Activated naive CD4-positive, alpha-beta T cell (primary cell): ENCODE measurements around the gene SRPK2.
"Not testable (repeated sequence)": the region's sequence is repeated elsewhere in the genome, so short reads cannot be mapped to it uniquely, and the experiment has no call there.

Experiments used
- DNase-seq, 4 experiments: peaks; one replicate each; lab custom pipeline; 2025; lab: John Stamatoyannopoulos, UW

Gene SRPK2

GRCh38 chr7:105304040-105304895 is 84.5 kb downstream of the SRPK2 start:
- DNase-seq: no peak

GRCh38 chr7:105300587-105300986 is 88.1 kb downstream of the SRPK2 start:
- not testable (repeated sequence) for DNase-seq

DNA sequence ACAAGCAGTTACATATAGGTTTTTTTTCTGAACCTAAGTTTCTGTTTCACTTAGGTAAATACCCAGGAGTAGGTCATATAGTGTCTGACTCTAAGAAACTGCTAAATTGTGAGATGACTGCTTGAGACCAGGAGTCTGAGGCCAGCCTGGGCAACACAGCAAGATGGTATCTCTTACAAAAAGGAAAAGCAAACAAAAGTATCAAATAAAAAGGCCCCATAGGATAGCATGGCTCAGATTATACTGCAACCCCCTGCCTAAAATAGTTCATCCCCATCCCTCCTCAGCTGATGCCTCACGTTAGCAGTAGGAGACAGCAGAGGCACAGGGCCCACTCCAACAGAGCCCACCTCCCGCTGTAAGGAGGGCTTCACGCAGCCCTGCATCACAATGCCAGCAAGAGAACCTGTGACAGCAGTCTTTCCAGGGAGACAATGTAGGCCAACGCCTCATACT is 90.3 kb downstream of the SRPK2 start:
- DNase-seq: no peak

DNA sequence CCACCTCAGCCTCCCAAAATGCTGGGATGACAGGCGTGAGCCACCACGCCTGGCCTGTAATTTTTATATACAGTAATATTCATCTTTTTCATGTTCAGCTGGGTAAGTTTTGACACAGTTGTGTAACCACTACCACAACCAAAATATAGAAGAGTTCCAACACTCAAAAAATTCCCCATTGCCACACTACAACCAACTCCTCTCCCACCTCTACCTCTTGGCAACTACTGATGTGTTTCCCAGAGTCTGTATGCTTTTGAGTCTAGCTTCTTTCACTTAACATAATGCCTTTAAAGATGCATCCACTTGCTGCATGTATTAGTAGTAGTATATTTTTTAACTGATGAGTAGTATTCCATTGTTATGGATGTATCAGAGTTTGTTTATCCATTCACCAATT is 90.7 kb downstream of the SRPK2 start:
- DNase-seq: no peak

DNA sequence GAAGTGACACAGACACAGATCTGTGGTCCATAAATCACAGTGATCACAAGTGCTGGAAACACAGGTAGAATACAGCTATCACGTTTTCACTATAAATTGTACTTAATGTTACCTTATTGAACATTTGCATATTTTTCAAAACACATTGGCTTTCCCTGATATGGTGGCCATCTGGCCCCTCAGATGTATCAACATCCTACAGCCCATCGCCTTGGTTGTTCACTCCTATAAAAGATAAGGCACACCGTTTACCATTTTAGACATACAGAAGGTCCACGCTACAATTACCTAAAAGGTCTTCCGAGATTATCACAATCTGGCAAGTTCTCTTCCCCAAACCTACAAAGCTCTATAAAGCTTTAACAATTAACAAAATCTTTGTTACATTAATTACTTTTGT is 91.4 kb downstream of the SRPK2 start:
- DNase-seq: no peak

- no peak for DNase-seq
Observed at GRCh38 chr7:105296491-105296890, 92.2 kb downstream of the SRPK2 start.

- no peak for DNase-seq
Observed at GRCh38 chr7:105295596-105296352, 92.9 kb downstream of the SRPK2 start.

GRCh38 chr7:105294482-105294881 is 94.2 kb downstream of the SRPK2 start:
- not testable (repeated sequence) for DNase-seq

DNA sequence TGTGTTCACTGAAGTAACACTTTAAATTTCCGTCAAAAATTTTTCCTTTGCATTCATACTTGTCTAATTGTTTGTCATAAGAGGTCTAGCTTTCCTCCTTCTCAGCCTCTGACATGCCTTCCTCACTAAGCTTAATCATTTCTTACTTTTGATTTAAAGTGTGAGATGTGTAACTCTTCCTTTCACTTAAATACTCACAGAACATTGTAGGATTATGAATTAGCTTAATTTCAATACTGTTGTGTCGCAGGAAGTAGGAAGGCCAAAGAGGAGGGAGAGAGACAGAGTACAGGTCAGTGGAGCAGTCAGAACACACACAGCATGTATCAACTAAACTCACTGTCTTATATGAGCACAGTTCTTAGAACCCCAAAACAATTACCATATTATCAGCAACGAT is 99.0 kb downstream of the SRPK2 start:
- no peak for DNase-seq

GRCh38 chr7:105286441-105286840 is 102.3 kb downstream of the SRPK2 start:
- DNase-seq: no peak

DNA sequence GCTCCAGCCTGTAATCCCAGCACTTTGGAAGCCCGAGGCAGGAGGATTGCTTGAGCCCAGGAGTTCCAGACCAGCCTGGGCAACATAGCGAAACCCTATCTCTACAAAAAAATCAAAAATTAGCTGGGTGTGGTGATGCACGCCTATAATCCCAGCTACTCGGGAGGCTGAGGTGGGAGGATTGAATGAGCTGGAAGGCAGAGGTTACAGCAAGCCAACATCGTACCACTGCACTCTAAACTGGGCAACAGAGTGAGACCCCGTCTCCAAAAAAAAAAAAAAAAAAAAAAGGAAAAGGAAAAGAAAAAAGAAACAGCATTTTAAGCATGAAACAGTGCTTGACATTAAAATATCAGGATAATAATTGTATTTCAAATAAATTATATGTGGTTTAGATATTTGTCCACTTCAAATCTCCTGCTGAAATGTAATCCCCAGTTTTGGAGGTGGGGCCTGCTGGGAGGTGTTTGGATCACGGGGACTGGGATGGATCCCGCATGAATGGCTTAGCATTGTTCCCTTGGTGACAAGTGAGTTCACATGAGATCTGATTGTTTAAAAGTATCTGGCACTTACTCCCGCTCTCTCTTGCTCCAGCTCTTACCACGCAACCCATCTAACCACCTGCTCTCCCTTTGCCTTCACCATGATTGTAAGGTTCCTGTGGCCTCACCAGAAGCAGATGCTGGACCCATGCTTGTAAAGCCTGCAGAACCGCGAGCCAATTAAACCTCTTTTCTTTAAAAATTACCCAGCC is 103.4 kb downstream of the SRPK2 start:
- DNase-seq: no peak

DNA sequence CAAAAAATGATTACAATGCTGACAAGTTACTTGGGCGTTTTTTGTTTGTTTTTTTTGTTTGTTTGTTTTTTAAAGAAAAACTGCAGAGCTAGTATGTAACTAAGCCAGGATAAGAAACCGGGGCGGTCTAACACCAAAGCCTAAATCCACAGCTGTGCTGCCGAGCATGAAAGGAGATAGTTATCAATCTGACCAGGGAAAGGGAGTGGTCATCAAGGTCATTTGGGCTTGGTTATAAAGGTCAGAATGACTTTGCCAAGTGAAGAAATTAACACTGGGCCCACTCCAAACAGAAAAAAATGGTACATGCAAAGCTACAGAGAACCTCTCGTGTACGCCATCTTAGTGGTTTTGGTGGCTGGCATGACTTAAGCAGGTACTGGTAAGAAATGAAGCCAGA is 104.7 kb downstream of the SRPK2 start:
- DNase-seq: no peak

DNA sequence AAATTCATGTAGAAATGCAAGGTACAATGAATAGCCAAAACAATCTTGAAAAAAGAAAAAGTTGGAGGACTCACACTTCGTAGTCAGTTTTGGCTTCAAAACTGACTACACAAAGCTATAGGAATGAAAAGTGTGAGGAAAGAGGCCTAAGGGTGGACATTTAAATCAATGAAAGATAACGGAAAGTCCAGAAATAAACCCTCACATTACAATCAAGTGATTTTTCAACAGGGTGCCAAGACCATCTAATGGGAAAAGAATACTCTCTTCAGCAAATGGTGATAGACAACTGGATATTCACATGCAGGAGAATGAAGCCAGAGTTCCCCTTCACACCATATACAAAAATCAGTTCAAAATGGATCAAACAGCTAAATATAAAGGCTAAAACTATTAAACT is 106.8 kb downstream of the SRPK2 start:
- DNase-seq: no peak

DNA sequence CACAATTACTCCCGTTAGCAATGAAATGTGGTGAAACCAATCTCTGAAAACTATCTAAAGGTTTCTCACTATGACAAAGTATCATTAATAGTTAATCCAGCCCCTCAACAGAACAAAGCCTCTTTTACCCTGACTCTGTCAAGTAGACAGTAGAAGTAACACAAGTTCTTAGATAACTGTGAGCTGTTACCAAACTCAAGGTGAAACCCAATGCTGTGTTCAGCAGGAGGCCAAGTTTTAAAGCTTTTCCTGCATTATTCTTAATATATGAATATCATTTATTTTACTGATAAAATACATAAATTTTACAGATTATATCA is 109.1 kb downstream of the SRPK2 start:
- DNase-seq: no peak

DNA sequence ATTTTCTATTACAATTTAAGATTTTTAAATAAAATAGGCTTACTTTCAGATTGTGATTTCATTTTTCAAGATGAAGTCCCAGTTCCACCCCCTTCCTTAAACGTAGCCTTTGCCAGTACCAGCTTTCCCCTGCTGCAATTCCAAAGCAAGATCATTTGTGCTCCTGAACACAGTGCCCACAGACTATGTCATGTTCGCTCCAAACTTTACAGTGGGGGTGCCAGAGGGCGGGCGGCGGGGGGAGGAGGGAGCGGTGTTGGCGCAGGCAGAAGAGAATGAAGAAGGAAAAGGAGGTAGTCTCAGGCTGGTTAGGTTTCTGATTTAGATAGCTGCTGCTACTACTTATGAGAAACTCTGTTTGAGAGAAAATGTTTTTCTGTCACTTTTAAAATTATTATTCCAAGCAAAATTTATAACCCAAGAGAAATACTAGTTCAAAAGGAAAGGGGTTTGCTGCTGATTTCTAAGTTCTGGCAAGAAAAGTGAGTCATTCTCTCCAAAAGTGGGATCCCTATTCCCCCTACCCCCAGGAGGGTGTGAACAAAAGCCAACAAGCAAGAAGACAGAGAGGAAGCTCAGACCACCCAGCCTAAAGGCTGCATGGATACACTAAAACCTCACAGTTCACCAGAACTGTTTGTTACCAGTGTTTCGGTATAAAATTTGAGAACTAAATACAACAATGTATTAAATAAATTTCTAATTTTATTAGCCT is 109.6 kb downstream of the SRPK2 start:
- DNase-seq: no peak

DNA sequence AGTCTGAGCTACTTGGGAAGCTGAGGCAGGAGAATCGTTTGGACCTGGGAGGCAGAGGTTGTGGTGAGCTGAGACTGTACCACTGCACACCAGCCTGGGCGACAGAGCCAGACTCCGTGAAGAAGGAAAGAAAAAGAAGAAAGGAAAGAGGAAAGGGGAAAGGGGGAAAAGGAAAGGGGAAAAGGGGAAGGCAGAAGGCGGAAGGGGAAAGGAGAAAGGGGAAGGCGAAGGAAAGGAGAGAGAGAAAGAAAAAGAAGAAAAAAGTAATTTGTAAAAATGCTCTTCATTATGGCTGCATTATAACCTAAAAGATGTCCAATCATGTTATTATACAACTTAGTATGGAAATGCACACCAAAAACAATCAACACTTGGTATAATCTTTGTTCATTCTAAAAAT is 110.2 kb downstream of the SRPK2 start:
- no peak for DNase-seq

DNA sequence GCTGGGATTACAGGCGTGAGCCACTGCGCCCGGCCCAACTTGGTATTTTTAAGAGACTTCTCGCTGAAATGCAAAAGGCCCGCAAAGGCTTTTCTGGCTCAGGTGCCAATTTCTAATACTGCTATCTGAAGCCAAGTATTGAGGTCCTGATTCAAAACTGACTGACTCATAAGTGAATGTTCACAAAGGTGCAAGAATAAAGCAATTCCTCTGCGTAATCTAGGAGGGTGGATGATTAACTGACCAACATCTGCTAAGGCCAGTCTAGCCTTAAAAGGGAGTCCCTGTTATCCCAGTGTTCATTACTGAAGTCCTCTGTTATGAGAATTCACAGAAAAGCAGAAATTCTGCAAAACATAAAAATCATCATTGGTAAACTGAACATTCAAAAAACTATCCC is 111.4 kb downstream of the SRPK2 start:
- no peak for DNase-seq

DNA sequence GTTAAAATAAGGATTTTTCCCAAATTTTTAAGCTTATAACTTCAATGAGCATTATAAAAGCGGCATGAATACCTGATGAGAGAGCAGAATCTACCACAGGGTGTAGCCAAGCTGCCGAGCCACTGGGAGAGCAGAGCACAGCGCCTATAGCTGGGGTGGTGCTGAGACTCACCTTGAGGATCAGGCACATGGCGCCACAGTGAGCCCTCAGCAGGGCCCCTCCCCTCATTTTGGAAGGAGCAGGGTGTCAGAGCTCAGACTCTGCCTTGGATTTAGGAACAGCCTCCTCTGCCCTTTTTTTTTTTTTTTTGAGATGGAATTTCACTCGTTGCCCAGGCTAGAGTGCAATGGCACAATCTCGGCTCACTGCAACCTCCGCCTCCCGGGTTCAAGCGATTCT is 118.6 kb downstream of the SRPK2 start:
- no peak for DNase-seq

DNA sequence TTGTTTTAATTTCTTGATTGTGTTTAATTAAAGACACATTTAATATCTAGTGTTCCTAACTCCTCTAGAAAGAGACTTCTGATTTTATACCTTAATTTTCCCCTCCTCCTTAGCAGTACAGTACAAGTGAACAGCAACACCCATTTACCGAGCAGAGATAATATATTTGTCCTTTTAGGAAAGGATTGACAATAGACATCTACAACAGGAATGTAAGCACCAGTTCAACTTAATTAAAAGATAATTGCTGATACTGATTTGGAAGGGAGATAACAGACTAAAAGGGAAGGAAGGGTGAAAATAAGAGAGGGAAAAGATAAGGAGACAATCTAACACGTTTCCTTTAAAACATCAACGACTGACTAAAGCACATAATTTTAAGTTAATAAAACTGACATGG is 119.3 kb downstream of the SRPK2 start:
- DNase-seq: no peak

DNA sequence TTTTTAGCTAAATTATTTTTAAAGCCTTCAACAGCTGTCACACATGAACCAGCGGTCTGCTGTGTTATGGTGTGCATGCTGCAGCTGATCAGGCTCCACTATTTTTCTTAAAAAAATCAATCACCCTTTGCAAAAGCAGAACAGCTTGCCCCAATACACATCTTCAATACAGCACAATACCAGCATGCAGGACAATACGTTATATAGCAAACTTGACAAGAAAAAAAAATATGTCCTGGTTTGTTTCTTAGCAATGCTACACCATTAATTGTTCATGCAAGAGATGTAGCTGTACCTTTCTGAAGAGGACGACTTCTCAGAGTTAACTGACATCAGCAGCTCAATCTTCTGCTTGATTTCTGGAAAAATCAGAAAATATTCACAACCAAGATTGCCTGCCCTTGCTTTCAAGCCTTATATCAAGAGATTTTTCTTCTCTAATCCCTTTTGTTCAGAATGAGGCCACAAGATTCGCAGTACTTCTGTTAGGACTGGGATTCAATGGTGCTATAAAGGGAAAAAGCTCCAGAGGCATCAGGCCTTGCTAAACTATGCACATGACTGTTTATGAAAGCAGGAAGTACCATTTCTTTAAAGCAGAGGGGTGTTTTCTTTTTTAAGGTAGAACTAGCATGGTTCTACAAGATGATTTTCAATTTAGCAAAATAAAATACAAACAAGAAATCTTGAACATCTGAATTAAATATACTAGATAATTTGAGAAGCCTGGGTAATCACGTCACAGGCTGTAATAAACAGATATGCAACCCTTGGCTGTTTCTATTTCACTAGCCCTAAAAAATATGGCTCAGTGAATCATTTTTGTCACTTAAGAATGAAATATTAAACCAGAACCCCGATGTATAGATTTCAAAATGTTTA is 120.0 kb downstream of the SRPK2 start:
- DNase-seq: no peak

GRCh38 chr7:105268056-105268455 is 120.7 kb downstream of the SRPK2 start:
- no peak for DNase-seq
